Measurements from ENCODE around the gene KRTAP23-1. TPM values are rescaled to one million over a fixed set of nuclear protein-coding genes. Genes with fewer than 3 reads are reported as not detected.

The KRTAP23-1 gene
- total RNA-seq, 4 donors from 2014 or later = not detected

DNA sequence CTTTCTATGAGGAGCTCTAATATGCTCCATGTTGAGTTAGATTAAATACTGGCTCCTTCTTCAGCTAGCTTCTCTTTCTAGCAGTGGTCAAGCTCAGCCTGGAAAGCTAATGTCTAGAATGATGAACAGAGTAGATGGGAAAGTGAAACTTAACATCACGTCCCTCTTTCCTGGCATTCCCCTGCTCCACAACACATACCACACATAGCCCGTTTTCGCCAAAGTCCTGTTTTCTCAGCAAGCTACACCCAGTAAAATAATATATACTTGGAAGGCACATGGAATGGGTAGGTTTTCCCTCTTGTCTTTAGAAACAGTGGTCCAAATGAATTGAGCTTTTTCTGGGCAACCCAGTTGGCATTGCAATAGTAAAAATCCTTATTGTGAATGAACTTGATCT, 14.7 kb downstream of the KRTAP23-1 start:
- H3K4me3 ChIP-seq (ENCODE audit: low read depth, poor library complexity, severe bottlenecking) = no peak overlapping the region
- TF ChIP-seq POLR2A (IDR thresholded peaks at IDR 0.05) = no peak
- WGBS, 2 donors = 69 to 72% methylated on average over 3 of the region's 3 CpGs
- intact Hi-C loops (cut with DNase I; ENCODE audit: low total_unique reads) = no loop called here
- no peak for DNase-seq (ENCODE audit: low spot score in 2 of 2)

DNA sequence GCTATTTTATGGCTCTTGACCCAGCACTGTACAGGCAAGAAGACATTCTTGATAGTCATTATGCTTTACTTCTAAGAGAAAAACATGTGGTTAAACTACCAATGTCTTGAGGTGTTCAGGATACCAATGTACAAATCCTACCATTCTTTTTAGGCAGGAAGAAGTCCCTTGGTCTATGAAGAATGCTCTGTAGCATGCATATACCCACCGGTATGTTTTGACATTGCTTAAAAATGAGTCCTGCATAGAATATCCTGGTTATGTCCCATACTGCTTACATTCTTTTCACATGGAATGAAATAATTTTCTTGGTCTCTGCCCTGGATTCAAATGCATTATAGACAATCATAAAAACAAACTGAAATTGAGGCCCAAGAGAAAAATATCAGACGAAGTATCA, 15.7 kb downstream of the KRTAP23-1 start:
- H3K4me3 ChIP-seq (ENCODE audit: low read depth, poor library complexity, severe bottlenecking) = no peak overlapping the region
- TF ChIP-seq, protein P1, sequence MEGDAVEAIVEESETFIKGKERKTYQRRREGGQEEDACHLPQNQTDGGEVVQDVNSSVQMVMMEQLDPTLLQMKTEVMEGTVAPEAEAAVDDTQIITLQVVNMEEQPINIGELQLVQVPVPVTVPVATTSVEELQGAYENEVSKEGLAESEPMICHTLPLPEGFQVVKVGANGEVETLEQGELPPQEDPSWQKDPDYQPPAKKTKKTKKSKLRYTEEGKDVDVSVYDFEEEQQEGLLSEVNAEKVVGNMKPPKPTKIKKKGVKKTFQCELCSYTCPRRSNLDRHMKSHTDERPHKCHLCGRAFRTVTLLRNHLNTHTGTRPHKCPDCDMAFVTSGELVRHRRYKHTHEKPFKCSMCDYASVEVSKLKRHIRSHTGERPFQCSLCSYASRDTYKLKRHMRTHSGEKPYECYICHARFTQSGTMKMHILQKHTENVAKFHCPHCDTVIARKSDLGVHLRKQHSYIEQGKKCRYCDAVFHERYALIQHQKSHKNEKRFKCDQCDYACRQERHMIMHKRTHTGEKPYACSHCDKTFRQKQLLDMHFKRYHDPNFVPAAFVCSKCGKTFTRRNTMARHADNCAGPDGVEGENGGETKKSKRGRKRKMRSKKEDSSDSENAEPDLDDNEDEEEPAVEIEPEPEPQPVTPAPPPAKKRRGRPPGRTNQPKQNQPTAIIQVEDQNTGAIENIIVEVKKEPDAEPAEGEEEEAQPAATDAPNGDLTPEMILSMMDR (IDR thresholded peaks at IDR 0.05) = no peak
- no peak for TF ChIP-seq POLR2A (IDR thresholded peaks at IDR 0.05)
- 93% methylated on average over 2 of the region's 2 CpGs for WGBS, 2 donors
- intact Hi-C loops (cut with DNase I; ENCODE audit: low total_unique reads) = no loop called here
- no peak for DNase-seq (ENCODE audit: low spot score in 2 of 2)

DNA sequence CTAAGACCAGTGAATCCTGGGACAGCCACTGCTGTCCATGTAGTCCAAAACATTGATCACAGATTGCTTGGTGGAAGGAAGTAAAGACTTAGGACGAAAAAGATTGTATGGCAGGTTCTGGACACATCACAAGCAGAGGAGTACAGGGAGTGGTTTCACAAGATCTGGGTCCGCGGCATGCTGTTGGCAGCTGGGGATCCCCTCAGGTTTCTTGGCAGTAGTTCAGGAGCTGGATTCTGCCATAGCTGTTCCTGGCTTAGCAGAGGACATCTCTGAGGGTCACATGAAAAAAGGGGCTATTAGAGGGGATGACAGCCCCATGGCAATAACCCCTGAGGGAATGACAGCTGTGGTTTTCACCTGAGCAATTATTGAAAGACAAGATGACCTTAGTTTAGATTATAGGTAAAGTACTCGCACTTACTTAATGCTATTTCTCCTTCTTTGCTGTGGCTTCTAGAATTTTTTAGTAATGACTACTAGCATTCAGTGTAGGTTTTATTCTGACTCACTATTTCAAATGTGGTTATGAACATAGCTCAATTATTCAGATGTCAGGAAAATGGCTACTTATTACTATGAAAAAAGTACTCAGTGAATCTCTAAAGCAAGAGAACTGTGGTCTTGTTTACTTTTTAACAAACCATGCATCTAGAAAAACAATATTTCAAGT, 19.1 kb downstream of the KRTAP23-1 start:
- 54 to 69% methylated on average over 4 of the region's 4 CpGs for WGBS, 2 donors
- intact Hi-C loops (cut with DNase I; ENCODE audit: low total_unique reads) = no loop called here

DNA sequence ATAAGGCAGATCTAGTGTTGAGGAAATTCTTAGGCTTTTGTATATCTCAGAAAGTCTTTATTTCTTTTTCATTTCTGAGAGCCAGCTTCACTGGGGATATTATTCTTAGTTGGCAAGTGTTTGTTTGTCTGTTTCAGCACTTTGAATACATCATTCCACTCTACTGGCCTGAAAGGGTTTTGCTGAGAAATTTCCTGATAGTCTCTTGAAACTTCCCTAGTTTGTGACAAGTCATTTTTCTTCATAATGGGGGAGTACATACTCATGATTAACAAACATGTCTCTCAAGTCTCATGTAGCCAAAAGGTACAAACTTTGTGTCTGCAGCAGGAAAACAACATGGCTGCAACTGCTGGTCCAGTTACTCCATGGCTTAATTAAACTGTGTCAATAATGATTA, 22.0 kb downstream of the KRTAP23-1 start:
- intact Hi-C loops (cut with DNase I; ENCODE audit: low total_unique reads) = no loop called here
- TF ChIP-seq, protein P1 (IDR thresholded peaks at IDR 0.05) = no peak
- TF ChIP-seq POLR2A (IDR thresholded peaks at IDR 0.05) = no peak
- H3K4me3 ChIP-seq (ENCODE audit: low read depth, poor library complexity, severe bottlenecking) = no peak overlapping the region
- no peak for DNase-seq (ENCODE audit: low spot score in 2 of 2)

More for the DNA sequence above, 19.1 kb downstream of the KRTAP23-1 start:
- no peak for DNase-seq (ENCODE audit: low spot score in 2 of 2)
- TF ChIP-seq, protein P1 (IDR thresholded peaks at IDR 0.05) = no peak
- TF ChIP-seq POLR2A (IDR thresholded peaks at IDR 0.05) = no peak
- no peak overlapping the region for H3K4me3 ChIP-seq (ENCODE audit: low read depth, poor library complexity, severe bottlenecking)

DNA sequence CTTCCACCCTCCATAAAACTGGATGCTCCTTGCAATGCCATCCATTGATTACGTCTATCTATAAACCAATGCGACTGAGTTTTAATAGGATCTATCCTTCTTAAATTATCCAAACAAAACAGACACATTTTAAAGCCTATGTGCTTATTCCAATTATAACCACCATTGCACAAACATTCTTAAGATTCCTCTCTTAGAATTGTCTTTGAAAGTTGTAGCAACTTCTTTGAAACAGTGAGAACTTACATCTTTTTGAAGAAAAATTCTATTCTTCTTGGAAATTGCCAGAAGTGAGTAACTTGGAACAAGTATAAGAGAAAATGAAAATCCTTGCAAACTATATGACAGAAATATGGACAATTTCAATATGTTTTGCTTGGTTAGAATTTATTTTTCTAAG, 28.2 kb downstream of the KRTAP23-1 start, which contains the start of gene KRTAP26-1:
Gene KRTAP26-1, minus strand, starts transcription at position 101 of the 400 bp plus-strand sequence. CDS start 280 bp downstream, outside the sequence.
- no peak for TF ChIP-seq POLR2A (IDR thresholded peaks at IDR 0.05)
- TF ChIP-seq, protein P1 (IDR thresholded peaks at IDR 0.05) = no peak
- 84 to 95% methylated on average over 2 of the region's 2 CpGs for WGBS, 2 donors
- H3K4me3 ChIP-seq (ENCODE audit: low read depth, poor library complexity, severe bottlenecking) = no peak within 1 kb of the TSS
- intact Hi-C loops (cut with DNase I; ENCODE audit: low total_unique reads) = no loop called here
- DNase-seq (ENCODE audit: low spot score in 2 of 2) = no peak

DNA sequence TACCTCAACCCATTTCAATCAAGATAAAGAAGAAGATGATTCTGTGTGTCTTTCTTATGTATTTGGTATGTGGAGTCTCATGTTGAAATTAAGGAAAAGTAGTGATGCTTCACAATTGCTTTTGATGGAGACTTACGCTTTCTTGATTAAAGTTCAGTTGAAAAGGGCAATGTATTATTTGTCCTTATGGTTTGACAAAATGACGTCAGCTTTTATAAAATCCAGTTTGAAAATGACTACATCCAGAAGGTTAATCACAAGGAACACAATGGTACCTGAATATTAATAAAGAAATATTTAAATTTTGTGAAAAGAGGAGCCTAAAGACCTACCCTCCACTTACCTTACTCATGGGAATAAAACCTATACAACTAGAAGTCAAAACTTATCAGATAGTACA, 32.7 kb downstream of the KRTAP23-1 start:
- H3K4me3 ChIP-seq (ENCODE audit: low read depth, poor library complexity, severe bottlenecking) = no peak overlapping the region
- no peak for DNase-seq (ENCODE audit: low spot score in 2 of 2)
- no peak for TF ChIP-seq POLR2A (IDR thresholded peaks at IDR 0.05)
- TF ChIP-seq, protein P1 (IDR thresholded peaks at IDR 0.05) = no peak
- WGBS, 2 donors = 92 to 94% methylated on average over 2 of the region's 2 CpGs
- intact Hi-C loops (cut with DNase I; ENCODE audit: low total_unique reads) = no loop called here
